ENCODE data around the gene RELL2.

The RELL2 gene

GRCh38 chr5:141654298-141654697, 17.5 kb downstream of the RELL2 start:
- H3K27ac Mint-ChIP-seq = no peak overlapping the region
- H3K27me3 Mint-ChIP-seq (ENCODE audit: low read depth, poor library complexity) = peaks cover 32% of the 10 kb centered on the region
- H3K4me3 Mint-ChIP-seq = no peak overlapping the region
- TF ChIP-seq, protein P1, sequence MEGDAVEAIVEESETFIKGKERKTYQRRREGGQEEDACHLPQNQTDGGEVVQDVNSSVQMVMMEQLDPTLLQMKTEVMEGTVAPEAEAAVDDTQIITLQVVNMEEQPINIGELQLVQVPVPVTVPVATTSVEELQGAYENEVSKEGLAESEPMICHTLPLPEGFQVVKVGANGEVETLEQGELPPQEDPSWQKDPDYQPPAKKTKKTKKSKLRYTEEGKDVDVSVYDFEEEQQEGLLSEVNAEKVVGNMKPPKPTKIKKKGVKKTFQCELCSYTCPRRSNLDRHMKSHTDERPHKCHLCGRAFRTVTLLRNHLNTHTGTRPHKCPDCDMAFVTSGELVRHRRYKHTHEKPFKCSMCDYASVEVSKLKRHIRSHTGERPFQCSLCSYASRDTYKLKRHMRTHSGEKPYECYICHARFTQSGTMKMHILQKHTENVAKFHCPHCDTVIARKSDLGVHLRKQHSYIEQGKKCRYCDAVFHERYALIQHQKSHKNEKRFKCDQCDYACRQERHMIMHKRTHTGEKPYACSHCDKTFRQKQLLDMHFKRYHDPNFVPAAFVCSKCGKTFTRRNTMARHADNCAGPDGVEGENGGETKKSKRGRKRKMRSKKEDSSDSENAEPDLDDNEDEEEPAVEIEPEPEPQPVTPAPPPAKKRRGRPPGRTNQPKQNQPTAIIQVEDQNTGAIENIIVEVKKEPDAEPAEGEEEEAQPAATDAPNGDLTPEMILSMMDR (IDR thresholded peaks at IDR 0.05) = no peak
- DNase-seq = no peak
- peaks cover 21% of the 10 kb centered on the region for H3K4me1 Mint-ChIP-seq
- H3K9me3 Mint-ChIP-seq = no peaks in the 10 kb centered on the region
- no peaks in the 10 kb centered on the region for H3K36me3 Mint-ChIP-seq (ENCODE audit: low read depth)

GRCh38 chr5:141655020-141655419, 18.2 kb downstream of the RELL2 start:
- TF ChIP-seq, protein P1 (IDR thresholded peaks at IDR 0.05) = no peak
- peaks cover 16% of the 10 kb centered on the region for H3K4me1 Mint-ChIP-seq
- no peaks in the 10 kb centered on the region for H3K36me3 Mint-ChIP-seq (ENCODE audit: low read depth)
- no peak overlapping the region for H3K4me3 Mint-ChIP-seq
- H3K27me3 Mint-ChIP-seq (ENCODE audit: low read depth, poor library complexity) = peaks cover 29% of the 10 kb centered on the region
- no peaks in the 10 kb centered on the region for H3K9me3 Mint-ChIP-seq
- H3K27ac Mint-ChIP-seq = no peak overlapping the region
- no peak for DNase-seq

GRCh38 chr5:141656396-141656795, 19.6 kb downstream of the RELL2 start:
- H3K27ac Mint-ChIP-seq = no peak overlapping the region
- TF ChIP-seq, protein P1 (IDR thresholded peaks at IDR 0.05) = no peak
- H3K4me3 Mint-ChIP-seq = no peak overlapping the region
- DNase-seq = no peak
- no peaks in the 10 kb centered on the region for H3K36me3 Mint-ChIP-seq (ENCODE audit: low read depth)
- no peaks in the 10 kb centered on the region for H3K9me3 Mint-ChIP-seq
- H3K4me1 Mint-ChIP-seq = peaks cover 10% of the 10 kb centered on the region
- peaks cover 21% of the 10 kb centered on the region for H3K27me3 Mint-ChIP-seq (ENCODE audit: low read depth, poor library complexity)

DNA sequence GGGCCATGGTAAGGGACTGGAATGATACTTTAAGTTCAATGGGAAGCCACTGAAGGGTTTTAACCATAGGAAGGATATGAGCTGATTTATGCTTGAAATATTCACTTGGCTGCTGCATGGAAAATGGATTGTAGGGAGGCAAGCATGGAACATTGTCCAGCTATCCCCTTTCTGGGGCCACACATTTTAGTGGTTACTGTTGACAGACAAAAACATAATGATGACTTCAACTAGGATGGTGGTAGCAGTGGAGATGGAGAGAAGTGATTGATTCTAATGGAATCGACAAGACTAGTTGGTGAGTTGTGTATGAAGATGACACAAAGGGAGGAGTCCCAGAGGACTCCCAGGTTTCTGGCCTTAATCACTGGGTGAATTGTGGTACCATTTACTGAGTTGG, 20.6 kb downstream of the RELL2 start:
- H3K27me3 Mint-ChIP-seq (ENCODE audit: low read depth, poor library complexity) = peaks cover 17% of the 10 kb centered on the region
- H3K4me3 Mint-ChIP-seq = no peak overlapping the region
- no peaks in the 10 kb centered on the region for H3K36me3 Mint-ChIP-seq (ENCODE audit: low read depth)
- peaks cover 4% of the 10 kb centered on the region for H3K4me1 Mint-ChIP-seq
- no peak for DNase-seq
- H3K27ac Mint-ChIP-seq = no peak overlapping the region
- TF ChIP-seq, protein P1 (IDR thresholded peaks at IDR 0.05) = no peak
- no peaks in the 10 kb centered on the region for H3K9me3 Mint-ChIP-seq

GRCh38 chr5:141657937-141658545, 21.2 kb downstream of the RELL2 start:
- Mint-ChIP-seq H3K4me1 (no peaks in the 10 kb centered on the region), H3K27me3 (ENCODE audit: low read depth, poor library complexity) (peaks cover 10% of the 10 kb centered on the region), H3K9me3 (no peaks in the 10 kb centered on the region), H3K4me3 (no peak overlapping the region), H3K27ac (no peak overlapping the region), H3K36me3 (ENCODE audit: low read depth) (no peaks in the 10 kb centered on the region)
- no peak for DNase-seq
- TF ChIP-seq, protein P1 (IDR thresholded peaks at IDR 0.05) = no peak

DNA sequence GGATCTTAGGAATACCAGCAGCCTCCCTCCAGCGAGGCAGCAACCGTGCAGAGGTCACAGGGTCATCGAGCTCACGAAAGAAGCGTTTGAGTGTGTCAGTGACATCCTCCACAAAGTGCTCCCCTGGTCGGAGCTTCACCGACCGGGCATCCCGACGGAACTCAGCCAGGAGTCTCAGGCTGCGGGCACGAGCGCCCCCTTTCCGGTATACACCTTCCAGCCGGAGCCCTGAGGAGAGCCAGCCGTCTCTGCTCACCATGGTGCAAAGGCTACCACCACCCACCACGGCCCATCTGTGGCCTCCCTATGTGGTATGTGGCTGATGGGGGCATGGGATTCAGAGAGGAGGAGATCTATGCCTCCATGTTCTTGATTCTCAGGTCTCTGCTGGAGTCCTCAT, 25.2 kb downstream of the RELL2 start:
- TF ChIP-seq, protein P1 (IDR thresholded peaks at IDR 0.05) = no peak
- Mint-ChIP-seq H3K9me3 (no peaks in the 10 kb centered on the region), H3K4me3 (no peak overlapping the region), H3K27me3 (ENCODE audit: low read depth, poor library complexity) (peaks cover 4% of the 10 kb centered on the region), H3K27ac (no peak overlapping the region), H3K36me3 (ENCODE audit: low read depth) (no peaks in the 10 kb centered on the region), H3K4me1 (no peaks in the 10 kb centered on the region)
- DNase-seq = no peak

All from nephron progenitor cell (in vitro differentiated cells).